ENCODE measurements around the gene GABBR2.

The GABBR2 gene

GRCh38 chr9:98619788-98620187 is 88.9 kb downstream of the GABBR2 start:
- no peak for DNase-seq

GRCh38 chr9:98615633-98616032 is 93.1 kb downstream of the GABBR2 start:
- no peak for DNase-seq

- DNase-seq = no peak
Measured at GRCh38 chr9:98614941-98615340, 93.8 kb downstream of the GABBR2 start.

- DNase-seq = no peak
Measured at GRCh38 chr9:98612061-98612752, 96.5 kb downstream of the GABBR2 start.

- no peak for DNase-seq
Measured at GRCh38 chr9:98611319-98611718, 97.4 kb downstream of the GABBR2 start.

GRCh38 chr9:98610711-98611110 is 98.0 kb downstream of the GABBR2 start:
- DNase-seq = no peak

GRCh38 chr9:98610211-98610610 is 98.5 kb downstream of the GABBR2 start:
- no peak for DNase-seq

GRCh38 chr9:98609646-98610045 is 99.1 kb downstream of the GABBR2 start:
- DNase-seq = no peak

- no peak for DNase-seq
Measured at GRCh38 chr9:98607787-98608186, 100.9 kb downstream of the GABBR2 start.

GRCh38 chr9:98607152-98607551 is 101.6 kb downstream of the GABBR2 start:
- DNase-seq = no peak

- DNase-seq = no peak
Measured at GRCh38 chr9:98606730-98607129, 102.0 kb downstream of the GABBR2 start.

GRCh38 chr9:98605116-98605515 is 103.6 kb downstream of the GABBR2 start:
- no peak for DNase-seq

GRCh38 chr9:98603821-98604383 is 104.8 kb downstream of the GABBR2 start:
- DNase-seq = no peak

GRCh38 chr9:98602839-98603500 is 105.8 kb downstream of the GABBR2 start:
- no peak for DNase-seq

- DNase-seq = no peak
Measured at GRCh38 chr9:98600631-98601030, 108.1 kb downstream of the GABBR2 start.

- no peak for DNase-seq
Measured at GRCh38 chr9:98599566-98600216, 109.0 kb downstream of the GABBR2 start.

- DNase-seq = no peak
Measured at GRCh38 chr9:98598861-98599260, 109.9 kb downstream of the GABBR2 start.

- no peak for DNase-seq
Measured at GRCh38 chr9:98597236-98597771, 111.4 kb downstream of the GABBR2 start.

- DNase-seq = no peak
Measured at GRCh38 chr9:98596486-98596885, 112.2 kb downstream of the GABBR2 start.

- DNase-seq = no peak
Measured at GRCh38 chr9:98594546-98595160, 114.1 kb downstream of the GABBR2 start.

- no peak for DNase-seq
Measured at GRCh38 chr9:98593354-98594253, 115.1 kb downstream of the GABBR2 start.

GRCh38 chr9:98591696-98592095 is 117.0 kb downstream of the GABBR2 start:
- DNase-seq = no peak

Measured in stimulated activated CD4-positive, alpha-beta T cell treated with anti-CD3 and anti-CD28 coated beads, Interleukin-4, amount 100 ng/mL, for 4 hours (primary cell).